ENCODE data around the gene C14orf180.

GRCh38 chr14:104639471-104639870 is 59.9 kb downstream of the C14orf180 start:
- TF ChIP-seq YY1 (IDR thresholded peaks at IDR 0.05; ENCODE audit: insufficient read depth, insufficient read length) = no peak
- TF ChIP-seq ZNF274 (IDR thresholded peaks at IDR 0.05; ENCODE audit: low read depth, low read length) = no peak
